Hematopoietic multipotent progenitor cell (in vitro differentiated cells): ENCODE data around the gene PPP1R14C. TPM values are rescaled to one million over a fixed set of nuclear protein-coding genes. Genes with fewer than 3 reads are reported as not detected.

Source experiments
- DNase-seq, 3 donors: peaks; one replicate each; pipeline ENCODE4 v3.0.0-alpha.2; 2011 to 2015; ENCODE audit warnings: low read depth in 2 of 3, low spot score in 2 of 3
- total RNA-seq: library from RNA; depleted of rRNA; stranded (reverse); fragments of >200 nt; gene quantifications from one replicate; pipeline ENCODE4 v1.2.3, GENCODE V29; 2012

PPP1R14C gene
- total RNA-seq, result under 0.01 TPM

- DNase-seq, result peak in 2 of 3 donors; percentile 42 to 47
Observed at GRCh38 chr6:150142670-150143515, at the start of gene PPP1R14C. Gene PPP1R14C, plus strand, starts transcription at chr6:150143044. Its CDS starts 149 bp downstream, at chr6:150143193.

DNA sequence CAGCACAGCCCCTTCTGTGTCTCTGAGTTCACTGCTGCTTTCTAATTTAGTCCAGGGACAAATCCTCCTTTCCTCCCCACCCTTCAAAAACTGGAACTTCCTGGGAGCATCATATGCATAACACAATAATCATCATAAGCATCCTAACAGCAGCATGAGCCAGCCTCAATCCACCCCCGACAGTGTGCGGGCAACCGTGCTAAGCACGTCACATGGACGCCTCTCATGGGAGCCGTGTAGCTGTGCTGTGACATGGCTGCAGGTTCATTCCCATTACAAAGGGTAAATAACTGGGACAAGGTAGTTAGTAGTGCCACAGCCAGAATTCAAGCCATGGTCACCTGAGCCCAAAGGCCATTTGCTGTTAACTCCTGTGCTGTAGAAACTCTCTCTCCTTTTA, 49.4 kb upstream of the PPP1R14C start:
- DNase-seq, result no peak

GRCh38 chr6:150098155-150098554, 44.7 kb upstream of the PPP1R14C start:
- DNase-seq, result no peak

DNA sequence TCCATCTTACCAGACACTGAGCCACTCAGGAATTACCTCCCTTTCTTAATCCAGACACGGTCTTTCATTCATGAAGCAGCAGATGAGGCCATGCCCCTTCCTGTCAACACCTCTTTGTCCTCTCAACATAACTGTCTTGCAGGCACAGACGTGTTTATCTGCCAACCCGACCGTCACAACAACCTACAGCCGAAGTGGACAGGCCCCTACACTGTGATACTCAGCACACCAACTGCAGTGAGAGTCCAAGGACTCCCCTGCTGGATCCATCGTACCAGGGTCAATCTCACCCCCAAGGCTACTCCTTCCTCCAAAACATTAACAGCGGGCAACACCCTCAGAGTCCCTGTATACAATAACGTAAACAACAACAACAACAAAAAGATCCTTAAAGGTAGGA, 43.3 kb upstream of the PPP1R14C start:
- no peak for DNase-seq

- peak in 1 of 3 donors; percentile 21 for DNase-seq
Observed at GRCh38 chr6:150099953-150100352, 42.9 kb upstream of the PPP1R14C start.

- no peak for DNase-seq
Observed at GRCh38 chr6:150100745-150101144, 42.1 kb upstream of the PPP1R14C start.

- no peak for DNase-seq
Observed at GRCh38 chr6:150102750-150103270, 40.0 kb upstream of the PPP1R14C start.

DNA sequence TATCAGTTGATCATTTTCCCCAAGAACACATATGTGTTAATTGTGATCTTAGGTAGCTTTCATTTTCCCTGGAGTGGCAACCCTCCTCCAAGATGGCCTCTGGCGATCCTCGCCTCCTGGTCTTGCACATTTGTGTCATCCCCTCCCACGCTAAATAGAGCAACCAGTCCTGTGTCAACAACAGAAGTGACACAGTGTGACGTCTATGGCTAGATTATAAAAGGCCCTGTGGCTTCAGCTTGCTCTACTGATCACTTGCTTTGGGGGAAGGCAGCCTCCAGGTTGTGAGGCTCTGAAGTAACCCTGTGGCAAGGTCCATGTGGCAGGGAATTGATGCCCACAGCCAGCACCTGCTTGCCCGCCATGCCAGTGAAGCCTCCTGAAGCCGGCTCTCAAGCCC, 30.6 kb upstream of the PPP1R14C start:
- no peak for DNase-seq

- DNase-seq, result no peak
Observed at GRCh38 chr6:150115769-150116168, 27.1 kb upstream of the PPP1R14C start.

GRCh38 chr6:150116200-150116800, 26.5 kb upstream of the PPP1R14C start:
- DNase-seq, result no peak

DNA sequence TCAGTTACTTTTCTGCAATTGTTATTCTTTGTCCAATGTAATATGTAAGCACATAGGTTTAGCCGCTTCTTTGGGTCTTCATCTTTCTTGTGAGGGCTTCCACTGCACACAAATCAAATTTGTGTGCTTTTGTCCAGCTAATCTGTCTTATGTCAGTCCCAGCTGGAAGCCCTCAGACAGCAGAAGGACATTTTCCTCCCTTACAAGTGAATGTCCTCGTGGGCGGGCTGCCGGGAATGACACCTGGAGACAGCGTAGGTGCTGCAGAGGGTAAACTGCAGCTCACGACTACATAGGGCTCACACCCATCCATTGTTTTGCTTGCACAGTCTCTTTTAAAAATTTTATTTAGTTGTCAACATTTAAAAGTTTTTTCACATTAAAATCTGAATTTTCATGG, 24.6 kb upstream of the PPP1R14C start:
- DNase-seq, result no peak

DNA sequence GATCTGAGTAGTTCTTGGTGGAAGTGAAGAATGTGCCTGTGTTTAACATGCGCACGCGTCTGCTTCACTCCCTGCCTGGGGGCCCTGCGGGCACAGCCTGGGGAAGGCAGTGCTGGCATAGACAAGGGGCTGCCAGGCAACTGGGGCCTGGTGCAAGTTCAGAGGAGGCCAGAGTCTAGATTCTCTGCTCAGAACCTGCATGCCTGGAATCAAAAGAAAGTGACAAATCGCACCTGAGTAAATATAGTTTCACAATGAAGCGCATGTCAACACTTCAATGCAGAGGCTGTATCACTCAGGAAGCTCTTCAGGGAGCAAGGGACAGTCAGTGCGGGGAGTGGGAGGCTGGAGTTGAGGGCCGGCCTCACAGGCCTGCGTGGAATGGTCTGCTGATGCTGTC, 24.2 kb upstream of the PPP1R14C start:
- no peak for DNase-seq

DNA sequence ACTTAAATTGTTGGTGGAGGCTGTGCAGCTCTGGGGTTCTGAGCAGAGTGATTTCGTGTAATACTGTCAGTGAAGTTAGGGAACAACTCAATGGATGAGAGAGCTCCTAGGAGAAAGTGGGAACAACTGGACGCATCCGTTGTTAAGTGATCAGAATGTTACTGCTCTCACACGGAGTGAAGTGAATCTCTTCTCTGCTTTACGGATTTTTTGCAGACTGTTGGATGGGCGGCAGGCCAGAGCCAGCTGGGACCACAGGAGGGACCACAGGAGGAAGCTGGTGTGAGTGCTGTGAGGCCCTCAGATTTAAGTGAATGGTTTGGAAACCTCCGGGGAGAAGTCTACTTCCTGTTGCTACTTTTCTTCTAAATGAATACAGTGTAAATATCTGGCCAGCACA, 23.7 kb upstream of the PPP1R14C start:
- DNase-seq, result peak in 1 of 3 donors; percentile 79

GRCh38 chr6:150123645-150124044, 19.2 kb upstream of the PPP1R14C start:
- DNase-seq, result no peak

DNA sequence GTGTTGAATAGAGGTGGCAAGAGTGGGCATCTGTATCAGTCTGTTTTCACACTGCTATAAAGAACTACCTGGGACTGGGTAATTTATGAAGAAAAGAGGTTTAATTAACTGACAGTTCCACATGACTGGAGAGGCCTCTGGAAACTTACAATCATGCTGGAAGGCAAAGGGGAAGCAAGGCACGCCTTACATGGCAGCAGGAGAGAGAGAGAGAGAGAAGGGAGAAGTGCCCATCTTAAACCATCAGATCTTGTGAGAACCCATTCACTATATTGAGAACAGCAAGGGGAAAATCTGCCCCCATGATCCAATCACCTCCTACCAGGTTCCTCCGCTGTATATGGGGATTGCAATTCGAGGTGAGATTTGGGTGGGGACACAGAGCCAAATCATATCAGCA, 18.6 kb upstream of the PPP1R14C start:
- no peak for DNase-seq

DNA sequence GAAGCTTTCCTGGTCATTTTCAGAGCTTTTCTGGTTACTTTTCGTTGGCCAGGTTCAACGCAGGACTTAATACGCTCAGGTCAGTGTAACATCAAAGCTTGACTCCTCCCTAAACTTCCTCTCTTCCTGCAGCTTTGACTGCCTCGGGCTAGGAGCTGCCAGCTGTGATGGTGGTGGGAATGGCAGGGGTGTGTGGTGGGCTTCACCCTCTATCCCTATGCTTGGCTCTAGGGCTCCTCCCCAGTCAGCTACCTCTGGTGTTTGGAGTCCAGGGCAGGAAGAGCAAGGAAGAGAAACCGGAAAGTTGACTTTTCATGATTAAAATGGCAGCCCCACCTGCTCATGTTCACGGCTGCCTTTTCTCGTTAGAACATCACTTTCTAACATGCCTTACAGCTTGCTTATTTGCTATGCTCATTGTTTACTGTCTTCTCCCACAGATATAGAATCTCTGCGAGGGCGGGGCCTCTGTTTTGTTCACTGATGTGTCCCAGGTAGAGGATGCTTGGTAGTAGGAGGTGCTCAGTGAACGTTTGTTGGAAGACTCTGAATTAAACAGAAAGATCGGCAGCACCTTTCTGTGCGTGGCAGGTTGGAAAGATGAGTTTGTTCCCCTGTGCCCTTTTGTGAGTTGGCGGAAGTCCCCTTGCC, 16.1 kb upstream of the PPP1R14C start:
- DNase-seq, result no peak

DNA sequence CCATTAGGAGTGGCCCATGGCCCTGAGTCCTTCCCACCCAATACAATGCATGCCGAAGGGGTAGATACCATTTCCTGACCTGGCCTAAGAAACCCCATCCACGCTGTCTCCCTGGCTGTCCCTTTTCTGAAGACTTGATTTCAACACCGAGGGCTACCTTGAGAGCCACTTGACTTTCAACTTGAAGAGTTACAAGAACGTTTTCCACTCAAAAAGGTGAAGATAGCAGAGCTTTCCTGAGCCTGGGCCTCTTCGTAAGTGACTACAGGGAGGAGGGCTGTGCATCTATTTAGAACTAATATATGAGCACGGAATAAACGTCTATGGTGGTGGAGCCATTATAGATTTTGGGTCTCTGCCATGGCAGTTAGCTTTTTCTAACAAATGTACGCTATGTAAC, 14.4 kb upstream of the PPP1R14C start:
- DNase-seq, result no peak

DNA sequence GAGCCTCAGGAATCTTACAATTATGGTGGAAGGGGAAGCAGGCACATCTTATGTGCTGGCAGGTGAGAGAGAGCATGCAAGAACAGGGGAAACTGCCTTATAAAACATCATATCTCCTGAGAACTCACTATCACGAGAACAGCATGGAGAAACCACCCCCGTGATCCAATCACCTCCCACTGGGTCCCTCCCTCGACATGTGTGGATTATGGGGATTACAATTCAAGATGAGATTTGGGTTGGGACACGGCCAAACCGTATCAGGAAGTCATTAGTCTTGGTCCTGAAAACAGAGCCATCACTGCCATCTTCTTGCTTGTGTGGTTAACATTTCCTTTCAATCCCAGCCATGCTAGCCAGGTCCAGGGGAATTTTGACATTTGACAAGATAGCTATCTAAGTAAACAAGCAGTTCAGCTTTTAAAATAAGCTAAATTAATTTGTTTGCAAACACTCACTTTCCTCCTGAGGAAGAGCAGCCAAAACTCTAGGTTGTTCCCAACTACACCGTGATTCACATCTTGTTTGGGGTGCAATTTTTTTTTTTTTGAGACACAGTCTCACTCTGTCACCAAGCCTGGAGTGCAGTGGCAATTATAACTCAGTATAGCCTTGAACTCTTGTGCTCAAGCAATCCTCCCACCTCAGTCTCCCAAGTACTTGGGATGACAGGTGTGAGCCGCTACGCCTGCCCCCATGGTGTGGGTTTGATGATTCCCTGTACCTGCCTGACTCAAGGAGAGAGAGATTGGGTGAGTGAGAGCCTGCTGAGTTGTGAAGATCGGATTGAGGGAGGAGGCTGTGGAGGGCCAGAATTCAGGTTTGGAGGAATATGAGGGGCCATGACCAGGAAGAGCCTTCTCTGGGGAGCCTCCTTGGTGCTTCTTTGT, 13.0 kb upstream of the PPP1R14C start:
- DNase-seq, result no peak

DNA sequence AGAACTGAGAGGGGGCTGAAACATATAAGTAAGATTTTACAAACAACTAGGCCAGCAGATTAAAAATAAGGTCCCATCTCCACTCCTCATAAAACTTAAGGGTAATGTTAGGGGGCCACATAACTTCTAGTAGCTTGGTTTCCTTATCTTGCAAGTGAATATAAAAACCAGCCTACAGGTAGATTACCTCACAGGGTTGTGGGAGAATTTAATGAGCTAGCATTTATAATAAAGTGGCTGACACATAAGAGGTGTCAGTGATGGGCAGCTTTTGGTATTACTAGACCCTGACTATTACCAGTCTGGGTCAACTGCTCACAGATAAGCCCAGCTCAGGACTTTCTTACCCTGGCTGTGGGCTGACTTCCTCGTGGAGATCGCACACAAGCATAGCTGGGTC, 9.2 kb upstream of the PPP1R14C start:
- DNase-seq, result no peak

GRCh38 chr6:150134280-150134920, 8.4 kb upstream of the PPP1R14C start:
- no peak for DNase-seq
